ENCODE results near the gene DOCK1. TPM values are rescaled to one million over a fixed set of nuclear protein-coding genes. Genes with fewer than 3 reads are reported as not detected.

DOCK1 gene
- polyA plus RNA-seq, 1 of the 3 experiments (the other 2 are of a cell fraction) = 15.5 TPM

GRCh38 chr10:127364034-127364433 lies 458.8 kb downstream of the DOCK1 start:
- Histone ChIP-seq H3K36me3 (replicated peaks in 1 of 2; ENCODE audit: control insufficient read depth in 1 of 2, insufficient read depth in 2 of 2, low read length in 1 of 2) (peaks cover 6 to 11% of the 10 kb centered on the region in 2 experiments), H3K27me3 (ENCODE audit: insufficient read depth) (no peaks in the 10 kb centered on the region), H3F3A (replicated peaks; ENCODE audit: insufficient read depth) (no peaks in the 10 kb centered on the region), H3K9me2 (no peaks in the 10 kb centered on the region), H3K9me3 (no peaks in the 10 kb centered on the region), H3K9ac (no peak overlapping the region), H2AFZ (ENCODE audit: low read depth) (no peak overlapping the region), H4K20me1 (ENCODE audit: insufficient read depth) (no peaks in the 10 kb centered on the region), H3K4me1 (ENCODE audit: control insufficient read depth in 1 of 2, insufficient read depth in 2 of 2, low read depth in 1 of 2, low read length in 1 of 2) (peaks cover 0 to 8% of the 10 kb centered on the region in 2 experiments; a peak in 1 of 4 replicates), H3K79me2 (ENCODE audit: insufficient read depth) (no peaks in the 10 kb centered on the region), H3K4me3 (ENCODE audit: low read depth in 2 of 2, low read length in 1 of 2) (no peak overlapping the region), H3K27ac (ENCODE audit: low read depth in 2 of 2, low read length in 1 of 2) (no peak overlapping the region), H3K4me2 (no peak overlapping the region)
- 94% methylated on average over 7 of the region's 11 CpGs for WGBS (ENCODE audit: low lambda C conversion rate)
- no peak for DNase-seq
- TF ChIP-seq NRF1 (IDR thresholded peaks at IDR 0.05; ENCODE audit: low read depth, low read length) = no peak
- no peak for TF ChIP-seq REST (IDR thresholded peaks at IDR 0.05; ENCODE audit: low read depth, low read length)
- TF ChIP-seq EZH2phosphoT487 (IDR thresholded peaks at IDR 0.05; ENCODE audit: borderline replicate concordance, low read depth) = no peak
- TF ChIP-seq RAD21 (IDR thresholded peaks at IDR 0.05; ENCODE audit: low read length) = no peak
- no peak for TF ChIP-seq CTCF (IDR thresholded peaks at IDR 0.05)
- no peak for TF ChIP-seq FOXJ3 (CRISPR knock-in tag; IDR thresholded peaks at IDR 0.05)
- TF ChIP-seq TAF1 (IDR thresholded peaks at IDR 0.05; ENCODE audit: borderline replicate concordance, low read depth, low read length) = no peak
- no peak for TF ChIP-seq RFX5 (IDR thresholded peaks at IDR 0.05; ENCODE audit: low read length)
- TF ChIP-seq GABPA (IDR thresholded peaks at IDR 0.05; ENCODE audit: low read depth) = no peak
- TF ChIP-seq SIN3A (IDR thresholded peaks at IDR 0.05; ENCODE audit: borderline replicate concordance, low read depth, low read length) = no peak
- TF ChIP-seq EP300 (IDR thresholded peaks at IDR 0.05; ENCODE audit: borderline replicate concordance in 1 of 2, low read depth in 1 of 2, low read length in 1 of 2) = no peak
- TF ChIP-seq NFIC (IDR thresholded peaks at IDR 0.05; ENCODE audit: borderline replicate concordance) = no peak
- no peak for TF ChIP-seq FOSL2 (IDR thresholded peaks at IDR 0.05; ENCODE audit: borderline replicate concordance, low read depth)
- TF ChIP-seq MAX (IDR thresholded peaks at IDR 0.05; ENCODE audit: low read depth) = no peak
- TF ChIP-seq IRF3 (IDR thresholded peaks at IDR 0.05; ENCODE audit: low read depth, low read length) = no peak
- no peak for TF ChIP-seq PBX3 (IDR thresholded peaks at IDR 0.05)
- no peak for TF ChIP-seq TCF12 (IDR thresholded peaks at IDR 0.05)
- TF ChIP-seq GATA2 (CRISPR knock-in tag; IDR thresholded peaks at IDR 0.05) = no peak
- no peak for TF ChIP-seq ELF1 (IDR thresholded peaks at IDR 0.05)
- no peak for TF ChIP-seq RXRA (IDR thresholded peaks at IDR 0.05; ENCODE audit: borderline replicate concordance, low read depth)
- CTCF ChIA-PET = no interaction called here
- POLR2A ChIA-PET = no interaction called here

Measured in SK-N-SH (cell line).